Tibial artery (tissue), 4 donors: ENCODE measurements around the gene HAUS5.

ENCODE experiments used
- DNase-seq, 2 donors: peaks; one replicate each; pipeline ENCODE4 v3.0.0-alpha.2; 2019
- H3K27ac ChIP-seq, 2 donors: fragments of 200-600 bp; sonication (generic) in 1 of 2; 1 replicate in 1 of 2; 2 replicates in 1 of 2; pipeline ENCODE4 v1.5.1; 2018 to 2019; ENCODE audit warnings: mild to moderate bottlenecking in 1 of 2
- H3K27me3 ChIP-seq, 2 donors: fragments of 200-600 bp; sonication (generic) in 1 of 2; one replicate each; pipeline versions ENCODE4 v1.5.1 to v1.6.0; 2016 to 2019
- H3K36me3 ChIP-seq, 3 donors: fragments of 200-600 bp; sonication (generic) in 2 of 3; one replicate each; pipeline ENCODE4 v1.5.1; 2016 to 2019; ENCODE audit warnings: mild to moderate bottlenecking in 2 of 3
- H3K4me1 ChIP-seq, 4 donors: fragments of 200-600 bp; sonication (generic) in 2 of 4; 1 replicate in 3 of 4; 2 replicates in 1 of 4; pipeline ENCODE4 v1.5.1; 2016 to 2019
- H3K4me3 ChIP-seq, 2 donors: fragments of 200-600 bp; sonication (generic) in 1 of 2; 1 replicate in 1 of 2; 2 replicates in 1 of 2; pipeline ENCODE4 v1.5.1; 2018 to 2019; ENCODE audit warnings: mild to moderate bottlenecking in 2 of 2
- H3K9me3 ChIP-seq, 3 donors: fragments of 200-600 bp; sonication (generic) in 1 of 3; one replicate each; pipeline ENCODE4 v1.5.1; 2016 to 2019
- CTCF ChIP-seq, 2 experiments: fragments of 200-600 bp in 1 of 2; fragments of 450-650 bp in 1 of 2; IDR thresholded peaks; one replicate each; pipeline ENCODE4 v1.5.1; 2017 to 2019; ENCODE audit warnings: antibody characterized with exemption in 2 of 2, mild to moderate bottlenecking in 1 of 2, moderate library complexity in 1 of 2
- intact Hi-C: fragments of 100-400 bp; cut with DNase I; formaldehyde crosslinking; loops from one replicate; pipeline ENCODE4 v1.15.0; 2023; ENCODE audit warnings: low total_unique reads

Gene HAUS5

GRCh38 chr19:35609851-35610353, 2.6 kb upstream of the HAUS5 start:
- intact Hi-C loops, result loop anchor here (5.0 kb wide), 1 partner anchor 63 kb away; the partner anchor contains the start of gene TMEM147
- H3K9me3 ChIP-seq, result no peaks in the 10 kb centered on the region
- no peak overlapping the region for H3K27ac ChIP-seq
- peaks cover 0 to 5% (median 0%) of the 10 kb centered on the region in 3 donors for H3K36me3 ChIP-seq
- no peak for DNase-seq
- TF ChIP-seq CTCF (IDR thresholded peaks at IDR 0.05), result no peak
- no peaks in the 10 kb centered on the region for H3K27me3 ChIP-seq
- peaks cover 0 to 16% (median 11%) of the 10 kb centered on the region in 4 donors for H3K4me1 ChIP-seq
- no peak overlapping the region for H3K4me3 ChIP-seq

- DNase-seq, result no peak
- Histone ChIP-seq H3K4me1 (peaks cover 0 to 16% (median 11%) of the 10 kb centered on the region in 4 donors), H3K36me3 (peaks cover 0 to 28% (median 0%) of the 10 kb centered on the region in 3 donors), H3K27me3 (no peaks in the 10 kb centered on the region), H3K4me3 (peak overlapping the region; percentile 68 to 93), H3K9me3 (no peaks in the 10 kb centered on the region), H3K27ac (peak overlapping the region; percentile 76)
- intact Hi-C loops, result loop anchor here (2.0 to 5.0 kb wide), 2 partner anchors 17 to 65 kb away; partner anchors contain the start of genes RBM42 and TMEM147
- TF ChIP-seq CTCF (IDR thresholded peaks at IDR 0.05), result no peak
Measured at GRCh38 chr19:35612224-35612558, 344 bp upstream of the HAUS5 start.

GRCh38 chr19:35613574-35613973, 1.0 kb downstream of the HAUS5 start:
- Histone ChIP-seq H3K4me1 (peaks cover 0 to 16% (median 11%) of the 10 kb centered on the region in 4 donors), H3K4me3 (no peak overlapping the region), H3K27ac (no peak overlapping the region), H3K9me3 (no peaks in the 10 kb centered on the region), H3K36me3 (peaks cover 0 to 42% (median 0%) of the 10 kb centered on the region in 3 donors), H3K27me3 (no peaks in the 10 kb centered on the region)
- no peak for TF ChIP-seq CTCF (IDR thresholded peaks at IDR 0.05)
- intact Hi-C loops, result loop anchor here (2.0 to 5.0 kb wide), 2 partner anchors 15 to 66 kb away; partner anchors contain the start of genes RBM42 and TMEM147
- no peak for DNase-seq

- peaks cover 0 to 57% (median 4%) of the 10 kb centered on the region in 3 donors for H3K36me3 ChIP-seq
- no peaks in the 10 kb centered on the region for H3K27me3 ChIP-seq
- H3K27ac ChIP-seq, result no peak overlapping the region
- intact Hi-C loops, result no loop called here
- no peak overlapping the region for H3K4me3 ChIP-seq
- no peaks in the 10 kb centered on the region for H3K9me3 ChIP-seq
- DNase-seq, result no peak
- H3K4me1 ChIP-seq, result peaks cover 0 to 16% (median 11%) of the 10 kb centered on the region in 4 donors
- TF ChIP-seq CTCF (IDR thresholded peaks at IDR 0.05), result no peak
Measured at GRCh38 chr19:35615036-35615435, 2.5 kb downstream of the HAUS5 start.

GRCh38 chr19:35618857-35619256, 6.3 kb downstream of the HAUS5 start:
- H3K4me3 ChIP-seq, result no peak overlapping the region
- no peaks in the 10 kb centered on the region for H3K9me3 ChIP-seq
- no peaks in the 10 kb centered on the region for H3K27me3 ChIP-seq
- DNase-seq, result no peak
- peaks cover 0 to 75% (median 15%) of the 10 kb centered on the region in 3 donors for H3K36me3 ChIP-seq
- no peak overlapping the region for H3K27ac ChIP-seq
- H3K4me1 ChIP-seq, result no peaks in the 10 kb centered on the region
- TF ChIP-seq CTCF (IDR thresholded peaks at IDR 0.05), result no peak
- intact Hi-C loops, result no loop called here
